SK-N-SH treated with all-trans-retinoic acid at 6 μM for 48 hours (cell line): ENCODE results near the gene AP1S1.
A peak's percentile ranks its signal among the peaks of the same experiment; 100 is the strongest.

ENCODE experiments used
- ATAC-seq: fragments of 200-7000 bp; cut with Tn5 transposase; 3 replicates; pipeline ENCODE4 v1.9.1; 2020; ENCODE audit warnings: mild to moderate bottlenecking, moderate library complexity
- ARNTL ChIP-seq: fragments of 450-650 bp; formaldehyde crosslinking; IDR thresholded peaks from 2 replicates; pipeline ENCODE4 v1.5.0; 2020; ENCODE audit warnings: low read depth, mild to moderate bottlenecking, moderate library complexity, borderline replicate concordance
- BACH2 ChIP-seq: fragments of 250-450 bp; sonication (Bioruptor Pico); IDR thresholded peaks from 2 replicates; pipeline ENCODE4 v1.9.0; 2021; ENCODE audit warnings: mild to moderate bottlenecking, borderline replicate concordance
- CSDC2 ChIP-seq: fragments of 250-450 bp; sonication (Bioruptor Pico); IDR thresholded peaks from 2 replicates; pipeline ENCODE4 v1.5.0; 2020; ENCODE audit warnings: mild to moderate bottlenecking, moderate library complexity
- ESRRG ChIP-seq: fragments of 250-450 bp; sonication (Bioruptor Pico); IDR thresholded peaks from 2 replicates; pipeline ENCODE4 v1.6.1; 2021; ENCODE audit warnings: mild to moderate bottlenecking
- GLIS3 ChIP-seq: fragments of 250-450 bp; sonication (Bioruptor Pico); IDR thresholded peaks from 2 replicates; pipeline ENCODE4 v1.5.0; 2020; ENCODE audit warnings: mild to moderate bottlenecking, moderate library complexity
- ISL1 ChIP-seq: fragments of 250-450 bp; sonication (Bioruptor Pico); IDR thresholded peaks from 2 replicates; pipeline ENCODE4 v2.1.2; 2022; ENCODE audit warnings: mild to moderate bottlenecking, moderate library complexity
- OSR1 ChIP-seq: fragments of 250-450 bp; sonication (Bioruptor Pico); IDR thresholded peaks from 2 replicates; pipeline ENCODE4 v1.8.0; 2022; ENCODE audit warnings: moderate library complexity, mild to moderate bottlenecking, inconsistent platforms
- PPARA ChIP-seq: fragments of 250-450 bp; sonication (Bioruptor Pico); IDR thresholded peaks from 2 replicates; pipeline ENCODE4 v1.5.0; 2020; ENCODE audit warnings: mild to moderate bottlenecking, borderline replicate concordance
- RARB ChIP-seq: fragments of 250-450 bp; sonication (Bioruptor Pico); IDR thresholded peaks from 2 replicates; pipeline ENCODE4 v1.8.0; 2021; ENCODE audit warnings: mild to moderate bottlenecking, moderate library complexity
- SNAI2 ChIP-seq: fragments of 250-450 bp; sonication (Bioruptor Pico); IDR thresholded peaks from 2 replicates; pipeline ENCODE4 v1.5.0; 2020; ENCODE audit warnings: mild to moderate bottlenecking, moderate library complexity
- TCF4 ChIP-seq: fragments of 250-450 bp; sonication (Bioruptor Pico); IDR thresholded peaks from 2 replicates; pipeline ENCODE4 v1.8.0; 2021; ENCODE audit warnings: mild to moderate bottlenecking, moderate library complexity, borderline replicate concordance
- TOX ChIP-seq: fragments of 250-450 bp; sonication (Bioruptor Pico); IDR thresholded peaks from 2 replicates; pipeline ENCODE4 v1.8.0; 2021; ENCODE audit warnings: mild to moderate bottlenecking, moderate library complexity, borderline replicate concordance
- ZC3H10 ChIP-seq: fragments of 250-450 bp; sonication (Bioruptor Pico); IDR thresholded peaks from 2 replicates; pipeline ENCODE4 v1.5.1; 2021; ENCODE audit warnings: mild to moderate bottlenecking, moderate library complexity
- ZFP3 ChIP-seq: fragments of 250-450 bp; sonication (Bioruptor Pico); IDR thresholded peaks from 2 replicates; pipeline ENCODE4 v1.5.0; 2020; ENCODE audit warnings: mild to moderate bottlenecking, moderate library complexity
- ZFP30 ChIP-seq: fragments of 450-650 bp; formaldehyde crosslinking; IDR thresholded peaks from 2 replicates; pipeline ENCODE4 v1.5.0; 2022; ENCODE audit warnings: mild to moderate bottlenecking, moderate library complexity
- ZNF565 ChIP-seq: fragments of 450-650 bp; formaldehyde crosslinking; conservative IDR thresholded peaks from 2 replicates; pipeline ENCODE4 v1.5.0; 2020; ENCODE audit warnings: low read depth, mild to moderate bottlenecking, moderate library complexity
- ZNF70 ChIP-seq: fragments of 450-650 bp; formaldehyde crosslinking; IDR thresholded peaks from 2 replicates; pipeline ENCODE4 v1.5.0; 2020; ENCODE audit warnings: mild to moderate bottlenecking, moderate library complexity
- ZNF8 ChIP-seq: fragments of 450-650 bp; formaldehyde crosslinking; IDR thresholded peaks from 2 replicates; pipeline ENCODE4 v1.5.0; 2020; ENCODE audit warnings: mild to moderate bottlenecking, moderate library complexity
- TF ChIP-seq, protein P1 (sequence below): fragments of 250-450 bp; sonication (Bioruptor Pico); IDR thresholded peaks from 2 replicates; pipeline ENCODE4 v1.8.0; 2021; ENCODE audit warnings: low read depth, mild to moderate bottlenecking, moderate library complexity, borderline replicate concordance
- TF ChIP-seq, protein P2 (sequence below): fragments of 250-450 bp; sonication (Bioruptor Pico); IDR thresholded peaks from 2 replicates; pipeline ENCODE4 v1.5.0; 2020; ENCODE audit warnings: mild to moderate bottlenecking, moderate library complexity
- TF ChIP-seq, protein P3 (sequence below): fragments of 250-450 bp; sonication (Bioruptor Pico); IDR thresholded peaks from 2 replicates; pipeline ENCODE4 v1.8.0; 2020; ENCODE audit warnings: mild to moderate bottlenecking, moderate library complexity, borderline replicate concordance
- TF ChIP-seq, protein P4 (sequence below): fragments of 250-450 bp; sonication (Bioruptor Pico); IDR thresholded peaks from 2 replicates; pipeline ENCODE4 v1.5.1; 2020; ENCODE audit warnings: low read depth, mild to moderate bottlenecking, moderate library complexity
- TF ChIP-seq, protein P5 (sequence below): fragments of 250-450 bp; sonication (Bioruptor Pico); IDR thresholded peaks from 2 replicates; pipeline ENCODE4 v1.5.1; 2021; ENCODE audit warnings: mild to moderate bottlenecking, moderate library complexity

The AP1S1 gene

DNA sequence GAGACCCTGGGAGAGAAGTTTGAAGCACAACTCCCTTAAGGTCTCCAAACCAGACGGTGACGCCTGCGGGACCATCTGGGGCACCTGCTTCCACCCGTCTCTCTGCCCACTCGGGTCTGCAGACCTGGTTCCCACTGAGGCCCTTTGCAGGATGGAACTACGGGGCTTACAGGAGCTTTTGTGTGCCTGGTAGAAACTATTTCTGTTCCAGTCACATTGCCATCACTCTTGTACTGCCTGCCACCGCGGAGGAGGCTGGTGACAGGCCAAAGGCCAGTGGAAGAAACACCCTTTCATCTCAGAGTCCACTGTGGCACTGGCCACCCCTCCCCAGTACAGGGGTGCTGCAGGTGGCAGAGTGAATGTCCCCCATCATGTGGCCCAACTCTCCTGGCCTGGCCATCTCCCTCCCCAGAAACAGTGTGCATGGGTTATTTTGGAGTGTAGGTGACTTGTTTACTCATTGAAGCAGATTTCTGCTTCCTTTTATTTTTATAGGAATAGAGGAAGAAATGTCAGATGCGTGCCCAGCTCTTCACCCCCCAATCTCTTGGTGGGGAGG lies 16.5 kb upstream of the AP1S1 start (continued):
- TF ChIP-seq, protein P1, sequence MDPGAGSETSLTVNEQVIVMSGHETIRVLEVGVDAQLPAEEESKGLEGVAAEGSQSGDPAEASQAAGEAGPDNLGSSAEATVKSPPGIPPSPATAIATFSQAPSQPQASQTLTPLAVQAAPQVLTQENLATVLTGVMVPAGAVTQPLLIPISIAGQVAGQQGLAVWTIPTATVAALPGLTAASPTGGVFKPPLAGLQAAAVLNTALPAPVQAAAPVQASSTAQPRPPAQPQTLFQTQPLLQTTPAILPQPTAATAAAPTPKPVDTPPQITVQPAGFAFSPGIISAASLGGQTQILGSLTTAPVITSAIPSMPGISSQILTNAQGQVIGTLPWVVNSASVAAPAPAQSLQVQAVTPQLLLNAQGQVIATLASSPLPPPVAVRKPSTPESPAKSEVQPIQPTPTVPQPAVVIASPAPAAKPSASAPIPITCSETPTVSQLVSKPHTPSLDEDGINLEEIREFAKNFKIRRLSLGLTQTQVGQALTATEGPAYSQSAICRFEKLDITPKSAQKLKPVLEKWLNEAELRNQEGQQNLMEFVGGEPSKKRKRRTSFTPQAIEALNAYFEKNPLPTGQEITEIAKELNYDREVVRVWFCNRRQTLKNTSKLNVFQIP: no peak
- TF ChIP-seq ZFP3 (CRISPR knock-in tag): no peak
- TF ChIP-seq SNAI2 (CRISPR knock-in tag): no peak
- no peak for TF ChIP-seq CSDC2 (CRISPR knock-in tag)
- TF ChIP-seq, protein P2, sequence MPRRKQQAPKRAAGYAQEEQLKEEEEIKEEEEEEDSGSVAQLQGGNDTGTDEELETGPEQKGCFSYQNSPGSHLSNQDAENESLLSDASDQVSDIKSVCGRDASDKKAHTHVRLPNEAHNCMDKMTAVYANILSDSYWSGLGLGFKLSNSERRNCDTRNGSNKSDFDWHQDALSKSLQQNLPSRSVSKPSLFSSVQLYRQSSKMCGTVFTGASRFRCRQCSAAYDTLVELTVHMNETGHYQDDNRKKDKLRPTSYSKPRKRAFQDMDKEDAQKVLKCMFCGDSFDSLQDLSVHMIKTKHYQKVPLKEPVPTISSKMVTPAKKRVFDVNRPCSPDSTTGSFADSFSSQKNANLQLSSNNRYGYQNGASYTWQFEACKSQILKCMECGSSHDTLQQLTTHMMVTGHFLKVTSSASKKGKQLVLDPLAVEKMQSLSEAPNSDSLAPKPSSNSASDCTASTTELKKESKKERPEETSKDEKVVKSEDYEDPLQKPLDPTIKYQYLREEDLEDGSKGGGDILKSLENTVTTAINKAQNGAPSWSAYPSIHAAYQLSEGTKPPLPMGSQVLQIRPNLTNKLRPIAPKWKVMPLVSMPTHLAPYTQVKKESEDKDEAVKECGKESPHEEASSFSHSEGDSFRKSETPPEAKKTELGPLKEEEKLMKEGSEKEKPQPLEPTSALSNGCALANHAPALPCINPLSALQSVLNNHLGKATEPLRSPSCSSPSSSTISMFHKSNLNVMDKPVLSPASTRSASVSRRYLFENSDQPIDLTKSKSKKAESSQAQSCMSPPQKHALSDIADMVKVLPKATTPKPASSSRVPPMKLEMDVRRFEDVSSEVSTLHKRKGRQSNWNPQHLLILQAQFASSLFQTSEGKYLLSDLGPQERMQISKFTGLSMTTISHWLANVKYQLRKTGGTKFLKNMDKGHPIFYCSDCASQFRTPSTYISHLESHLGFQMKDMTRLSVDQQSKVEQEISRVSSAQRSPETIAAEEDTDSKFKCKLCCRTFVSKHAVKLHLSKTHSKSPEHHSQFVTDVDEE: no peak

DNA sequence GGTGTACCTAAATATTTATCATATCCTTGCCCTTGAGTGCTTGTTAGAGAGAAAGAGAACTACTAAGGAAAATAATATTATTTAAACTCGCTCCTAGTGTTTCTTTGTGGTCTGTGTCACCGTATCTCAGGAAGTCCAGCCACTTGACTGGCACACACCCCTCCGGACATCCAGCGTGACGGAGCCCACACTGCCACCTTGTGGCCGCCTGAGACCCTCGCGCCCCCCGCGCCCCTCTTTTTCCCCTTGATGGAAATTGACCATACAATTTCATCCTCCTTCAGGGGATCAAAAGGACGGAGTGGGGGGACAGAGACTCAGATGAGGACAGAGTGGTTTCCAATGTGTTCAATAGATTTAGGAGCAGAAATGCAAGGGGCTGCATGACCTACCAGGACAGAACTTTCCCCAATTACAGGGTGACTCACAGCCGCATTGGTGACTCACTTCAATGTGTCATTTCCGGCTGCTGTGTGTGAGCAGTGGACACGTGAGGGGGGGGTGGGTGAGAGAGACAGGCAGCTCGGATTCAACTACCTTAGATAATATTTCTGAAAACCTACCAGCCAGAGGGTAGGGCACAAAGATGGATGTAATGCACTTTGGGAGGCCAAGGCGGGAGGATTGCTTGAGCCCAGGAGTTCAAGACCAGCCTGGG lies 15.9 kb upstream of the AP1S1 start:
- ATAC-seq: peak; percentile 24
- TF ChIP-seq ESRRG (no peak), ZFP30 (no peak), CSDC2 (CRISPR knock-in tag) (peak; percentile 75; the same call in 1 of the 2 replicates), TCF4 (CRISPR knock-in tag) (no peak; the same call in 1 of the 2 replicates), ISL1 (CRISPR knock-in tag) (no peak; the same call in none of the 2 replicates), BACH2 (no peak), OSR1 (CRISPR knock-in tag) (no peak), ZC3H10 (CRISPR knock-in tag) (no peak; the same call in 1 of the 2 replicates), ZNF70 (CRISPR knock-in tag) (no peak), TOX (0 out of 2 replicates have a peak, but pooled peaks have one; percentile 29), ZNF8 (peak; percentile 5; the same call in 1 of the 2 replicates), RARB (CRISPR knock-in tag) (peak; percentile 92; the same call in 1 of the 2 replicates), ARNTL (CRISPR knock-in tag) (peak; percentile 94), SNAI2 (CRISPR knock-in tag) (0 out of 2 replicates have a peak, but pooled peaks have one; percentile 25), PPARA (no peak), ZNF565 (CRISPR knock-in tag) (no peak), GLIS3 (CRISPR knock-in tag) (peak; percentile 85; the same call in 1 of the 2 replicates), ZFP3 (CRISPR knock-in tag) (peak; percentile 47; the same call in 1 of the 2 replicates)
- TF ChIP-seq, protein P2: no peak
- TF ChIP-seq, protein P3, sequence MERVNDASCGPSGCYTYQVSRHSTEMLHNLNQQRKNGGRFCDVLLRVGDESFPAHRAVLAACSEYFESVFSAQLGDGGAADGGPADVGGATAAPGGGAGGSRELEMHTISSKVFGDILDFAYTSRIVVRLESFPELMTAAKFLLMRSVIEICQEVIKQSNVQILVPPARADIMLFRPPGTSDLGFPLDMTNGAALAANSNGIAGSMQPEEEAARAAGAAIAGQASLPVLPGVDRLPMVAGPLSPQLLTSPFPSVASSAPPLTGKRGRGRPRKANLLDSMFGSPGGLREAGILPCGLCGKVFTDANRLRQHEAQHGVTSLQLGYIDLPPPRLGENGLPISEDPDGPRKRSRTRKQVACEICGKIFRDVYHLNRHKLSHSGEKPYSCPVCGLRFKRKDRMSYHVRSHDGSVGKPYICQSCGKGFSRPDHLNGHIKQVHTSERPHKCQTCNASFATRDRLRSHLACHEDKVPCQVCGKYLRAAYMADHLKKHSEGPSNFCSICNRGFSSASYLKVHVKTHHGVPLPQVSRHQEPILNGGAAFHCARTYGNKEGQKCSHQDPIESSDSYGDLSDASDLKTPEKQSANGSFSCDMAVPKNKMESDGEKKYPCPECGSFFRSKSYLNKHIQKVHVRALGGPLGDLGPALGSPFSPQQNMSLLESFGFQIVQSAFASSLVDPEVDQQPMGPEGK (CRISPR knock-in tag): peak; percentile 39; the same call in 1 of the 2 replicates
- TF ChIP-seq, protein P4, sequence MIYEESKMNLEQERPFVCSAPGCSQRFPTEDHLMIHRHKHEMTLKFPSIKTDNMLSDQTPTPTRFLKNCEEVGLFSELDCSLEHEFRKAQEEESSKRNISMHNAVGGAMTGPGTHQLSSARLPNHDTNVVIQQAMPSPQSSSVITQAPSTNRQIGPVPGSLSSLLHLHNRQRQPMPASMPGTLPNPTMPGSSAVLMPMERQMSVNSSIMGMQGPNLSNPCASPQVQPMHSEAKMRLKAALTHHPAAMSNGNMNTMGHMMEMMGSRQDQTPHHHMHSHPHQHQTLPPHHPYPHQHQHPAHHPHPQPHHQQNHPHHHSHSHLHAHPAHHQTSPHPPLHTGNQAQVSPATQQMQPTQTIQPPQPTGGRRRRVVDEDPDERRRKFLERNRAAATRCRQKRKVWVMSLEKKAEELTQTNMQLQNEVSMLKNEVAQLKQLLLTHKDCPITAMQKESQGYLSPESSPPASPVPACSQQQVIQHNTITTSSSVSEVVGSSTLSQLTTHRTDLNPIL (CRISPR knock-in tag): peak; percentile 67; the same call in 1 of the 2 replicates
- TF ChIP-seq, protein P1: peak; percentile 34; the same call in 1 of the 2 replicates
- TF ChIP-seq, protein P5, sequence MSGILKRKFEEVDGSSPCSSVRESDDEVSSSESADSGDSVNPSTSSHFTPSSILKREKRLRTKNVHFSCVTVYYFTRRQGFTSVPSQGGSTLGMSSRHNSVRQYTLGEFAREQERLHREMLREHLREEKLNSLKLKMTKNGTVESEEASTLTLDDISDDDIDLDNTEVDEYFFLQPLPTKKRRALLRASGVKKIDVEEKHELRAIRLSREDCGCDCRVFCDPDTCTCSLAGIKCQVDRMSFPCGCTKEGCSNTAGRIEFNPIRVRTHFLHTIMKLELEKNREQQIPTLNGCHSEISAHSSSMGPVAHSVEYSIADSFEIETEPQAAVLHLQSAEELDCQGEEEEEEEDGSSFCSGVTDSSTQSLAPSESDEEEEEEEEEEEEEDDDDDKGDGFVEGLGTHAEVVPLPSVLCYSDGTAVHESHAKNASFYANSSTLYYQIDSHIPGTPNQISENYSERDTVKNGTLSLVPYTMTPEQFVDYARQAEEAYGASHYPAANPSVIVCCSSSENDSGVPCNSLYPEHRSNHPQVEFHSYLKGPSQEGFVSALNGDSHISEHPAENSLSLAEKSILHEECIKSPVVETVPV: no peak
